Upper lobe of right lung (tissue), 1 donor: ENCODE measurements around the gene LY9. TPM values are rescaled to one million over a fixed set of nuclear protein-coding genes. Genes with fewer than 3 reads are reported as not detected.

Source experiments
- ATAC-seq: fragments of 200-7000 bp; cut with Tn5 transposase; one replicate; pipeline ENCODE4 v1.9.1; 2020; ENCODE audit warnings: mild to moderate bottlenecking, moderate library complexity
- DNase-seq: peaks from one replicate; pipeline ENCODE4 v3.0.0-alpha.2; 2020
- H3K27ac ChIP-seq: fragments of 200-600 bp; one replicate; pipeline ENCODE4 v1.8.0; 2022
- H3K27me3 ChIP-seq: fragments of 200-600 bp; one replicate; pipeline ENCODE4 v1.8.0; 2022; ENCODE audit warnings: mild to moderate bottlenecking
- H3K36me3 ChIP-seq: fragments of 200-600 bp; one replicate; pipeline ENCODE4 v1.8.0; 2022
- H3K4me1 ChIP-seq: fragments of 200-600 bp; one replicate; pipeline ENCODE4 v1.8.0; 2022
- H3K4me3 ChIP-seq: fragments of 200-600 bp; one replicate; pipeline ENCODE4 v1.8.0; 2022; ENCODE audit warnings: mild to moderate bottlenecking
- H3K9me3 ChIP-seq: fragments of 200-600 bp; one replicate; pipeline ENCODE4 v1.8.0; 2022
- CTCF ChIP-seq: fragments of 200-600 bp; IDR thresholded peaks from one replicate; pipeline ENCODE4 v1.8.0; 2022; ENCODE audit warnings: antibody characterized with exemption
- intact Hi-C: fragments of 100-400 bp; cut with DNase I; formaldehyde crosslinking; loops from one replicate; pipeline ENCODE4 v1.11.0; 2022
- total RNA-seq: library from RNA; stranded (reverse); fragmentation: NEBNext Ultra II Directional; extraction: Animal tissue kit (Norgen Biotek cat#: 25700); gene quantifications from one replicate; pipeline ENCODE4 v1.2.1, GENCODE V29; 2021
- donor health status: DM: no; HTN: yes; CAD: no; lungs with severe emphysema.

LY9 gene
- total RNA-seq, 1 donor from 2014 or later, result 3.3 TPM

DNA sequence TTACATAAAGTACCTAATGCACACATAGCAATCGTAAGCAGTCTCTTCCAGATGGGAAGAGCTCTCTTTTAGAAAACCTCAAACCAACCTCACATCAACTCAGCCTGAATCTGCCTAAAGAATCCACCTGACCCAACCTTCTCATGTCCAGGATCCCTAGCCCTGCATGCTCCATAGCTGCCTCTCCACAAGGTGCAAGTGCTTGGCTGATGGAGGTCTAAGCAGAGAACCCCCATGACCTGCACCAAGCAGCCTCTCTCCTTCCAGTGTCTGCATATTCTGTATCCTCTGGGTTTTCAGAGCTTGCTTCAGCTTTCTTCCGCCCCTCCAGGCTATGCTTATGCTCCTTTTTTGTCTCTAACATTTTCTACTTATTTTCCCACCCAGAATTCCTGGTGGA lies 2.5 kb downstream of the LY9 start:
- TF ChIP-seq CTCF, result no peak
- Histone ChIP-seq H3K27me3 (no peaks in the 10 kb centered on the region), H3K4me1 (no peaks in the 10 kb centered on the region), H3K27ac (peak overlapping the region; percentile 17), H3K36me3 (no peaks in the 10 kb centered on the region), H3K9me3 (no peaks in the 10 kb centered on the region), H3K4me3 (no peak overlapping the region)
- DNase-seq (no peak), ATAC-seq (no peak)
- intact Hi-C loops, result no loop called here

DNA sequence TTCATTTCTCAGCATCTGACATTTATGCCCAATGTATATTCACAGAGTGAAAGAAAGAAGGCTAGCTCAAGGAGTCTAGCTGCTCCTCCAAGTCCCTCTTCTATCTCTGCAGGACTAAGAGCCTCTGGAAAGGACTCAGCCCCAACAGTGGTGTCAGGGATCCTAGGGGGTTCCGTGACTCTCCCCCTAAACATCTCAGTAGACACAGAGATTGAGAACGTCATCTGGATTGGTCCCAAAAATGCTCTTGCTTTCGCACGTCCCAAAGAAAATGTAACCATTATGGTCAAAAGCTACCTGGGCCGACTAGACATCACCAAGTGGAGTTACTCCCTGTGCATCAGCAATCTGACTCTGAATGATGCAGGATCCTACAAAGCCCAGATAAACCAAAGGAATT lies 3.7 kb downstream of the LY9 start:
- Histone ChIP-seq H3K9me3 (no peaks in the 10 kb centered on the region), H3K4me3 (no peak overlapping the region), H3K27me3 (no peaks in the 10 kb centered on the region), H3K36me3 (no peaks in the 10 kb centered on the region), H3K27ac (no peak overlapping the region), H3K4me1 (no peaks in the 10 kb centered on the region)
- intact Hi-C loops, result no loop called here
- TF ChIP-seq CTCF, result no peak
- DNase-seq (no peak), ATAC-seq (no peak)

DNA sequence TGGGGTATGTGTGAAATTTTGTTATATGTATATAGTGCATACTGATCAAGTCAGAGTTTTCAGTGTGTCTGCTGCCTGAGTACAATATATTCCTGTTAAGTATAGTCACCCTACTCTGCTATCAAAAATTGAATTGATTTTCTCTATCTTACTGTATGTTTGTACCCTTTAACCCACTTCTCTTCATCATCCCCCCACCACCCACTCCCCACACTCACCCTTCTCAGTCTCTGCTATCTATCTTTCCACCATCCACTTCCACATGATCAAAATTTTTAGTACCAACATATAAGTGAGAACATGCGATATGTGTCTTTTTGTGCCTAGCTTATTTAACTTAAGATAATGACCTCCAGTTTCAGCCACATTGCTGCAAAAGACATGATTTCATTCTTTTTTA lies 4.2 kb downstream of the LY9 start:
- DNase-seq, result no peak
- H3K4me3 ChIP-seq, result no peak overlapping the region
- intact Hi-C loops, result no loop called here
- no peaks in the 10 kb centered on the region for H3K27me3 ChIP-seq
- H3K4me1 ChIP-seq, result no peaks in the 10 kb centered on the region
- no peak overlapping the region for H3K27ac ChIP-seq
- no peaks in the 10 kb centered on the region for H3K36me3 ChIP-seq
- TF ChIP-seq CTCF, result no peak
- no peak for ATAC-seq
- no peaks in the 10 kb centered on the region for H3K9me3 ChIP-seq

GRCh38 chr1:160800645-160801408 lies 4.9 kb downstream of the LY9 start:
- no peak overlapping the region for H3K27ac ChIP-seq
- intact Hi-C loops, result no loop called here
- H3K27me3 ChIP-seq, result no peaks in the 10 kb centered on the region
- H3K4me3 ChIP-seq, result no peak overlapping the region
- H3K9me3 ChIP-seq, result no peaks in the 10 kb centered on the region
- H3K36me3 ChIP-seq, result no peaks in the 10 kb centered on the region
- TF ChIP-seq CTCF, result no peak
- no peaks in the 10 kb centered on the region for H3K4me1 ChIP-seq
- ATAC-seq (no peak), DNase-seq (no peak)

- intact Hi-C loops, result no loop called here
- H3K4me1 ChIP-seq, result no peaks in the 10 kb centered on the region
- ATAC-seq, result peak; percentile 12
- no peak overlapping the region for H3K4me3 ChIP-seq
- H3K9me3 ChIP-seq, result peaks cover under 1% of the 10 kb centered on the region
- H3K27ac ChIP-seq, result no peak overlapping the region
- H3K36me3 ChIP-seq, result no peaks in the 10 kb centered on the region
- no peak for TF ChIP-seq CTCF
- no peak for DNase-seq
- H3K27me3 ChIP-seq, result no peaks in the 10 kb centered on the region
Observed at GRCh38 chr1:160801836-160802580, 6.0 kb downstream of the LY9 start.
